Prostate gland (tissue), 2 donors: Measurements from ENCODE around the gene ZNF212. TPM values are rescaled to one million over a fixed set of nuclear protein-coding genes. Genes with fewer than 3 reads are reported as not detected.

Source experiments
- DNase-seq: peaks from one replicate; pipeline ENCODE4 v3.0.0-alpha.2; 2019; ENCODE audit warnings: low spot score
- H3K27ac ChIP-seq, 2 donors: fragments of 200-600 bp; sonication (generic); 2 replicates each; pipeline ENCODE4 v1.5.1; 2017 to 2019
- H3K27me3 ChIP-seq: fragments of 200-600 bp; sonication (generic); replicated peaks from 2 replicates; pipeline ENCODE4 v1.5.1; 2019; ENCODE audit not compliant: insufficient read depth
- H3K36me3 ChIP-seq, 2 donors: fragments of 200-600 bp; sonication (generic); 1 replicate in 1 of 2; 2 replicates in 1 of 2; pipeline versions ENCODE4 v1.5.1 to v1.8.1; 2017 to 2019
- H3K4me1 ChIP-seq: fragments of 200-600 bp; sonication (generic); replicated peaks from 2 replicates; pipeline ENCODE4 v1.5.1; 2019
- H3K4me3 ChIP-seq, 2 donors: fragments of 200-600 bp; sonication (generic); 2 replicates each; pipeline ENCODE4 v1.5.1; 2017 to 2019
- H3K9me3 ChIP-seq: fragments of 200-600 bp; sonication (generic); 2 replicates; pipeline ENCODE4 v1.5.1; 2017
- POLR2A ChIP-seq: fragments of 450-650 bp; IDR thresholded peaks from one replicate; pipeline ENCODE4 v1.6.1; 2016; ENCODE audit warnings: antibody characterized with exemption, mild to moderate bottlenecking
- POLR2AphosphoS5 ChIP-seq: sonication (generic); formaldehyde crosslinking; IDR thresholded peaks from one replicate; pipeline ENCODE4 v1.6.1; 2017; ENCODE audit warnings: antibody characterized with exemption
- WGBS: methylation state at CpG from one replicate; pipeline ENCODE4 v1.1.5; 2018; 5-methylcytosine and 5-hydroxymethylcytosine counted together
- intact Hi-C: fragments of 100-400 bp; cut with DNase I; formaldehyde crosslinking; loops from one replicate; pipeline ENCODE4 v1.14.2; 2022
- total RNA-seq, 2 donors: library from RNA; depleted of rRNA; stranded (reverse); fragments of >200 nt; gene quantifications; one replicate each; pipeline ENCODE4 v1.1.0, GENCODE V29; 2016
- TF ChIP-seq, protein P1 (sequence below), 4 experiments: fragments of 200-600 bp in 2 of 4; fragments of 450-650 bp in 2 of 4; sonication (generic) in 2 of 4; IDR thresholded peaks; 1 replicate in 3 of 4; 2 replicates in 1 of 4; pipeline ENCODE4 v1.5.1; 2016 to 2019; ENCODE audit warnings: antibody characterized with exemption in 4 of 4, mild to moderate bottlenecking in 2 of 4, moderate library complexity in 2 of 4

ZNF212 gene
- total RNA-seq, 2 donors from 2014 or later = 8.9 to 15.9 TPM

DNA sequence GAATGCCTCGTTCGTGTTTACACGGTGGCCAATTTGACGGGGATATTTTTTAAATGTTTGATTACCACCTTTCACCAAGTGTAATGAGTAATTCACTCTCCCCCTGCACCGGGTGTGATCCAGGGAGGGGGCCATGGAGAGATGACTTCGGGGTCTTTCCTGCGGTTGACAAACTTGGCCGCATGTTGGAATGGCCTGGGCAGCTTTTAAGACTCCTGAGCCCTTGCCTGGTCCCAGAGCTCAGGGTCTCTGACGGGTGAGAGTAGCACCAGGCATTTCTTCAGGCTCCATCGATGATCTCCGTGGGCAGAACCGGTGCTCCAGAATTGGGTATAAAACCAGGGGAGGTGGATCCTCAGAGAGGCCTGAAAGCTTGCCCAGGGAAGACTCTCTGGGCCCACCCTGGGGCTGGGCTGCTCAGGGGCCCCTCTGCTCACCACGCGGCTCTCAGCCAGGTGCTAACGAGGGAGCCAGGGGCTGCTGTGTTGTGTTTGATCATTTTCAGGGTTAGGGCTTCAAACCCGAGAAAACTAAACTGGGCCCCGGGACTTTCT is 43.2 kb upstream of the ZNF212 start:
- intact Hi-C loops = no loop called here

DNA sequence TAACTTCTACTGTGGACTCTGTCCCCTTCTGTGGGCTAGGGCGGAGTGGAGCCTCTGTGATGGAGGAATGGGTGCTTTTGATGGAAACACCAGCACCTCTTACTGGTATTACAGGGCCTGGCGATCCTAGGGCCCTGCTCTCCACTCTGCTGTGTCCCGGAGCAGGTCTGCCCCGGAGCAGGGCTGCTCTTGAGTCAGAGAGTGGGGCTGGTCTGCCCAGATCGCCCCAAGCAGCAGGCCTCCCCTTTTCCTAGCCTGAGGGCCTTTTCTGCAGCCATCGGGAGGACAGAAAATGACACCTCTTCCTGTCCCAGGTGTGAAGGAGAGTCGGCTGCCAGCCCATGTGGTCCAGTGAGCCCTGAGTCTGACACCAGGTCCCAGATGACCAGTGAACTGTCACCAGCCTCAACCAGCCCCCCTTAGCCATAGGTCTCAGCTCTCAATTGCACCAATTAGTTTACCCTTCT is 42.7 kb upstream of the ZNF212 start:
- peaks cover 0 to 20% of the 10 kb centered on the region in 2 donors for H3K36me3 ChIP-seq
- intact Hi-C loops = no loop called here
- H3K4me3 ChIP-seq = peak overlapping the region; percentile 78 to 79
- H3K4me1 ChIP-seq = peaks cover 12% of the 10 kb centered on the region
- WGBS = 11% methylated on average over 7 of the region's 7 CpGs
- H3K9me3 ChIP-seq = no peaks in the 10 kb centered on the region
- H3K27ac ChIP-seq = peak overlapping the region; percentile 91 to 92
- TF ChIP-seq, protein P1, sequence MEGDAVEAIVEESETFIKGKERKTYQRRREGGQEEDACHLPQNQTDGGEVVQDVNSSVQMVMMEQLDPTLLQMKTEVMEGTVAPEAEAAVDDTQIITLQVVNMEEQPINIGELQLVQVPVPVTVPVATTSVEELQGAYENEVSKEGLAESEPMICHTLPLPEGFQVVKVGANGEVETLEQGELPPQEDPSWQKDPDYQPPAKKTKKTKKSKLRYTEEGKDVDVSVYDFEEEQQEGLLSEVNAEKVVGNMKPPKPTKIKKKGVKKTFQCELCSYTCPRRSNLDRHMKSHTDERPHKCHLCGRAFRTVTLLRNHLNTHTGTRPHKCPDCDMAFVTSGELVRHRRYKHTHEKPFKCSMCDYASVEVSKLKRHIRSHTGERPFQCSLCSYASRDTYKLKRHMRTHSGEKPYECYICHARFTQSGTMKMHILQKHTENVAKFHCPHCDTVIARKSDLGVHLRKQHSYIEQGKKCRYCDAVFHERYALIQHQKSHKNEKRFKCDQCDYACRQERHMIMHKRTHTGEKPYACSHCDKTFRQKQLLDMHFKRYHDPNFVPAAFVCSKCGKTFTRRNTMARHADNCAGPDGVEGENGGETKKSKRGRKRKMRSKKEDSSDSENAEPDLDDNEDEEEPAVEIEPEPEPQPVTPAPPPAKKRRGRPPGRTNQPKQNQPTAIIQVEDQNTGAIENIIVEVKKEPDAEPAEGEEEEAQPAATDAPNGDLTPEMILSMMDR (IDR thresholded peaks at IDR 0.05) = no peak
- DNase-seq = no peak
- no peaks in the 10 kb centered on the region for H3K27me3 ChIP-seq

More for the DNA sequence above, 43.2 kb upstream of the ZNF212 start:
- H3K27ac ChIP-seq = peak overlapping the region; percentile 91 to 92
- WGBS = 2% methylated on average over 17 of the region's 17 CpGs
- H3K36me3 ChIP-seq = peaks cover 0 to 20% of the 10 kb centered on the region in 2 donors
- H3K9me3 ChIP-seq = no peaks in the 10 kb centered on the region
- no peak for DNase-seq
- peaks cover 12% of the 10 kb centered on the region for H3K4me1 ChIP-seq
- TF ChIP-seq POLR2A (no peak), POLR2AphosphoS5 (no peak)
- TF ChIP-seq, protein P1 (IDR thresholded peaks at IDR 0.05) = no peak
- no peaks in the 10 kb centered on the region for H3K27me3 ChIP-seq
- peak overlapping the region; percentile 78 to 79 for H3K4me3 ChIP-seq

DNA sequence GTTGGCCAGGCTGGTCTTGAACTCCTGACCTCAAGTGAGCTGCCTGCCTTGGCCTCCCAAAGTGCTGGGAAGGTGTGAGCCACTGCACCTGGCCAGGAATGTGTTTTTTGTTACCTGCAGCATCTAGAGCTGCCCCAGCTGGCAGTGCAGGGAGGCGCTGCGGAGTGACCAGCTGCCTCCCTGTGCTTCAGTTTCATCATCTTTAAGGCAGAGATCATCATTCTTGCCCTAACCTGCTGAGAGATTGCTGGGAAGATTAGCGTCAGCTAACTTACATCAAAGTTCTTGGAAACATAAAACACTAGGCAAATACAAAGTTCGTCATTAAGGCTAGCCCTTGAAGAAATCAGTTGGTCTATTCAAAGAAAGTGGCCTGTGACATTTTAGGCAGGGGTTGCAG is 41.8 kb upstream of the ZNF212 start:
- no peaks in the 10 kb centered on the region for H3K9me3 ChIP-seq
- TF ChIP-seq, protein P1 (IDR thresholded peaks at IDR 0.05) = no peak
- TF ChIP-seq POLR2A (no peak), POLR2AphosphoS5 (no peak)
- H3K36me3 ChIP-seq = peaks cover 0 to 20% of the 10 kb centered on the region in 2 donors
- no peak for DNase-seq
- no peak overlapping the region for H3K27ac ChIP-seq
- H3K27me3 ChIP-seq = no peaks in the 10 kb centered on the region
- intact Hi-C loops = no loop called here
- H3K4me3 ChIP-seq = no peak overlapping the region
- peaks cover 12% of the 10 kb centered on the region for H3K4me1 ChIP-seq
- WGBS = 40% methylated on average over 4 of the region's 4 CpGs

DNA sequence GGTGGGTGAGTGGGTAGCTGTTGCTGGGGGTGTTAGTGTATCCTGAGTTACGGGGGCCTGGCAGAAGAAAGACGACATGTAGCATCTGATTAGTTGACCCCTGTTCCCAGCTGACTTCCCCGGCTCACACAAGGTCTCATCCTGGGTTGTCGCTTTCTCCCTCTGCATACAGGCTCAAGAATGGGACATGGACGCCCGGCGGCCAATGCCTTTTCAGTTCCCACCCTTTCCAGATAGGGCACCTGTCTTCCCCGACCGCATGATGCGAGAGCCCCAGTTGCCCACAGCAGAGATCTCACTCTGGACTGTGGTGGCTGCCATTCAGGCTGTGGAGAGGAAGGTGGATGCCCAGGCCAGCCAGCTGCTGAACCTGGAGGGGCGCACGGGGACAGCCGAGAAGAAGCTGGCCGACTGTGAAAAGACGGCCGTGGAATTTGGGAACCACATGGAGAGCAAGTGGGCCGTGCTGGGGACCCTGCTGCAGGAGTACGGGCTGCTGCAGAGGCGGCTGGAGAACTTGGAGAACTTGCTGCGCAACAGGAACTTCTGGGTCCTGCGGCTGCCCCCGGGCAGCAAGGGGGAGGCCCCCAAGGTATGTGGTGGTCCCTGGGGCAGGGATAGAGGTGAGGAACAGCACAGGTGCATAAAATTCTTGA is 41.2 kb upstream of the ZNF212 start:
- Histone ChIP-seq H3K9me3 (no peaks in the 10 kb centered on the region), H3K4me1 (peaks cover 12% of the 10 kb centered on the region), H3K27ac (no peak overlapping the region), H3K4me3 (no peak overlapping the region), H3K27me3 (no peaks in the 10 kb centered on the region), H3K36me3 (peaks cover 0 to 20% of the 10 kb centered on the region in 2 donors)
- intact Hi-C loops = no loop called here
- TF ChIP-seq POLR2AphosphoS5 = no peak
- TF ChIP-seq, protein P1 (IDR thresholded peaks at IDR 0.05) = no peak
- TF ChIP-seq POLR2A = no peak
- no peak for DNase-seq
- 87% methylated on average over 22 of the region's 22 CpGs for WGBS
